H54 (cell line): ENCODE measurements around the gene TSPEAR.
"Not testable (repeated sequence)": the region's sequence is repeated elsewhere in the genome, so short reads cannot be mapped to it uniquely, and the experiment has no call there.

Experiments used
- DNase-seq: peaks from one replicate; pipeline ENCODE4 v3.0.0; 2011; ENCODE audit warnings: low spot score, mixed read lengths; ENCODE audit not compliant: insufficient read length
- FAIRE-seq: peaks from 3 replicates; lab custom pipeline; 2011; peaks lifted over from hg19 to GRCh38; lab: Jason Lieb, UNC
- POLR2A ChIP-seq: IDR thresholded peaks from 2 replicates; pipeline ENCODE4 v1.6.1; 2011; ENCODE audit warnings: low read depth, mild to moderate bottlenecking, low read length

The TSPEAR gene

DNA sequence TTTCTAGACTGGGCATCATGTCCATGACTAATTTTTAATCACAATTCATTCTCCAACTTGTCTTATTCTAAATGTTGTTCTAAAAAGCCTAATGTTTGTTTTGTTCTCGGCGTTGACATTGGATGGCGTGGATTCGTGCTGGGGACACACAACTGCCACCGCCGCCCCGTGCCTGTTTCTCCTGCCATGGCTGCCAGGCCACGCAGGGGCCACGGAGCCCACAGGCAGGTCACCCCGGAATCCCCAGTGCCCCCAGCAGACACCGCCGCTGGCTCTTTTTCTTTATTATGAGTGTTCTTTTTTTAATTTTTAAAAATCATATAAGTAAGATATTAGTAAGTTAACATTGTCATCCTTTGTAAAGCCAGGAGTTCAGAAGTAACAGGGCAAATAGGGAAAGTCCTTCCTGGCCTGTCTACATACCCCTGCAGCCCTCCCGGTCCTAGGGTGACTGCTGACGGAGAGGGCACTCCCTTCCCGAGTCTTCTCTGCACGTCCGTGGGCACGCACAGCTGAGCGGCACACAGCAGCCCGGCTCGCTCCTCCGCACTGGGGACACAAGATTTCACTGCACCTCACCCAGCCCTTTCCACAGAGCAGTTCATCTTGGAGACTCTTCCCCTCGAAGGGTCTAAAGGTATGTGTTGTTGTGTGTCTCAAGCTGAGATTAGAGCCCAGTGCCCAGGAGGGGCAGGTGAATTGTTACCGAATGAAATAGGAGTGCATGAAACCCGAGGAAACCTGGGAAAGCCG is 203.5 kb downstream of the TSPEAR start:
- TF ChIP-seq POLR2A: no peak
- no peak for FAIRE-seq
- no peak for DNase-seq

DNA sequence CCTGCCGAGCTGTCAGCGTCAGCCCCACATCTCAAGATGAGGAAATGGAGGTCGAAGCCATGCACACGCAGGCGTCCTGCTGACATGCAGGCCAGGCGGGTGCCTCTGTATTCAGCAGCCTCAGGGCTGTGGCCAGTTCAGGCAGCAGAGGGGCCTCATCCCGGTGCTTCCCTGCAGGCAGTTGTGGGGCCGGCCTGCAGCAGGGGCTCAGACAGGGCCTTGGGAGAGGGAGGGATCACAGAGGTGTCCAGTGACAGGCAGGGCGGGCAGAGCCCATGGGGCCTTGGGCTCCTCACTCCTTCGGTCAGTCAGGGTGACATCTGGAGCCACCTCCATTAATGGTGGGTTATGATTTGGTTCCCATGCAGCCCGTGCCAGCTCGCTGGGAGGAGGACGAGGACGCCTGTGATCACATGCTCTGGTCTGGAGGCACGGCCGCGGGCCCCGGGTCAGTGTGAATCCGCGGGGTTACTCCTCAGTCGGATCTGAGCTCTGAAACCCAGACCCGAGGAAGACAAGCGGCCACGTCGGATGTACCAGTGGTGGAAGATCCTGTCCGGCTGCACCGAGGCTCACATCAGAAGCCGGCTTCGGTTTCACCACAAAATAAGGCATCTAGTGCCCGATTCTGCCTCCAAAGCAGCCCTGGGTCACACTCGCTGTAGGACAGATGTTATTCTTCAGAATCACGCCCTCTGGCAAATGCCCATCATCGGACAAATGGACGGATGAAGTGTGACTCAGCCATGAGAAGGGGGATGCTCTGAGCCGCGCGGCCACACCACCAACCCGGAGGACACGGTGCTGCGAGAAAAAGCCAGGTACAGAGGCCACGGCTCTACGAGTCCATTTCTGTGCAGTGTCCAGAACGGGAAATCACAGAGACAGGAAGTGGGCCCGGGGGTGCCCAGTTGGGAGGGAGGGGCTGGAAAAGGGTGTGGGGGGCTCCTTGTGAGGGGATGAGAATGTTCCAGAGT is 204.8 kb downstream of the TSPEAR start:
- no peak for DNase-seq
- no peak for TF ChIP-seq POLR2A
- no peak for FAIRE-seq

DNA sequence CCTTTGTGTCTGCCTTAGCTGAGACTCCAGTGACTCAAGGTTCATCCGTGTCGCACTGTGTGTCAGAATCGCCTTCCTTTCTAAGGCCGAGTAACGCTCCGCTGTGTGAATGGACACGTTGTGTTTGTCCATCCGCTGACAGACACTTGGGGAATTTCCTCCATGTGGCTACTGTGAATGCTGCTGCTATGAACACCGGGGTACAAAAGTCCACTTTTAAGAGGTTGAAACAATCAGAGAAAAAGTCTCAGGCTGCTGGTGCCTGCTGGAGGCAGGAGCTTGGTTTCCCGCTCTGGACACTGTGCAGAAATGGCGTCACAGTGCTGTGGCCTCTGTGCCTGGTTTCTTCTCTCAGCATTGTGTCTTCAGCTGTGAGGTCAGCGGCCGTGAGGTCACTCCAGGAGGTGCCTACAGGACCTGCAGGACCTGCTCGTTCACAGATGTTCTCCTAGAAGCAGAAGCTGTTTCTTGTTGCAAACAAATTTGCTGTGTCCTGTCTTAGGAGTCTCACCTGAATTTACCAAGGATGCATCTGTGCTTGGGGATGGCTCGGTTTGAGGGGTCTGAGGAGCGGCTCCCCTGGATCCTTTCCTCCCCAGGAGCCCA is 205.6 kb downstream of the TSPEAR start:
- FAIRE-seq (no peak), DNase-seq (no peak)
- TF ChIP-seq POLR2A: no peak

DNA sequence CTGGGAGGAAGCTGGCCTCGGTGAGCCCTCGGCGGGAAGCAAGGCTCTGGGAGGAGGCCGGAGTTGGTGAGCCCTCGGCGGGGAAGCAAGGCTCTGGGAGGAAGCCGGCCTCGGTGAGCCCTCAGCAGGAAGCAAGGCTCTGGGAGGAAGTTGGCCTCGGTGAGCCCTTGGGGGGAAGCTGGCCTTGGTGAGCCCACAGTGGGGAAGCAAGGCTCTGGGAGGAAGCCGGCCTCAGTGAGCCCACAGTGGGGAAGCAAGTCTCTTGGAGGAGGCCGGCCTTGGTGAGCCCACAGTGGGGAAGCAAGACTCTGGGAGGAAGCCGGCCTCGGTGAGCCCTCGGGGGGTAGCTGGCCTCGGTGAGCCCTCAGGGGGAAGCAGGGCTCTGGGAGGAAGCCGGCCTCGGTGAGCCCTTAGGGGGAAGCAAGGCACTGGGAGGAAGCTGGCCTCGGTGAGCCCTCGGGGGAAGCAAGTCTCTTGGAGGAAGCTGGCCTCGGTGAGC is 207.4 kb downstream of the TSPEAR start:
- FAIRE-seq: no peak
- DNase-seq: no peak
- no peak for TF ChIP-seq POLR2A

DNA sequence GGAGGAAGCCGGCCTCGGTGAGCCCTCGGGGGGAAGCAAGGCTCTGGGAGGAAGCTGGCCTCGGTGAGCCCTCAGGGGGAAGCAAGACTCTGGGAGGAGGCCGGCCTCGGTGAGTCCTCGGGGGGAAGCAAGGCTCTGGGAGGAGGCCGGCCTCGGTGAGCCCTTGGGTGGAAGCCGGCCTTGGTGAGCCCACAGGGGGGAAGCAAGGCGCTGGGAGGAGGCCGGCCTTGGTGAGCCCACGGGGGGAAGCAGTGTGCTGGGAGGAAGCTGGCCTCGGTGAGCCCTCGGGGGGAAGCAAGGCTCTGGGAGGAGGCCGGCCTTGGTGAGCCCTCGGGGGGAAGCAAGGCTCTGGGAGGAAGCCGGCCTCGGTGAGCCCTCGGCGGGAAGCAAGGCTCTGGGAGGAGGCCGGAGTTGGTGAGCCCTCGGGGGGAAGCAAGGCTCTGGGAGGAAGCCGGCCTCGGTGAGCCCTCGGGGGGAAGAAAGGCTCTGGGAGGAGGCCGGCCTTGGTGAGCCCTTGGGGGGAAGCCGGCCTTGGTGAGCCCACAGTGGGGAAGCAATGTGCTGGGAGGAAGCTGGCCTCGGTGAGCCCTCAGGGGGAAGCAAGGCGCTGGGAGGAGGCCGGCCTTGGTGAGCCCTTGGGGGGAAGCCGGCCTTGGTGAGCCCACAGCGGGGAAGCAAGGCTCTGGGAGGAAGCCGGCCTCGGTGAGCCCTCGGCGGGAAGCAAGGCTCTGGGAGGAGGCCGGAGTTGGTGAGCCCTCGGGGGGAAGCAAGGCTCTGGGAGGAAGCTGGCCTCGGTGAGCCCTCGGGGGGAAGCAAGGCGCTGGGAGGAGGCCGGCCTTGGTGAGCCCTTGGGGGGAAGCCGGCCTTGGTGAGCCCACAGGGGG is 208.1 kb downstream of the TSPEAR start:
- DNase-seq, FAIRE-seq: not testable (repeated sequence)

DNA sequence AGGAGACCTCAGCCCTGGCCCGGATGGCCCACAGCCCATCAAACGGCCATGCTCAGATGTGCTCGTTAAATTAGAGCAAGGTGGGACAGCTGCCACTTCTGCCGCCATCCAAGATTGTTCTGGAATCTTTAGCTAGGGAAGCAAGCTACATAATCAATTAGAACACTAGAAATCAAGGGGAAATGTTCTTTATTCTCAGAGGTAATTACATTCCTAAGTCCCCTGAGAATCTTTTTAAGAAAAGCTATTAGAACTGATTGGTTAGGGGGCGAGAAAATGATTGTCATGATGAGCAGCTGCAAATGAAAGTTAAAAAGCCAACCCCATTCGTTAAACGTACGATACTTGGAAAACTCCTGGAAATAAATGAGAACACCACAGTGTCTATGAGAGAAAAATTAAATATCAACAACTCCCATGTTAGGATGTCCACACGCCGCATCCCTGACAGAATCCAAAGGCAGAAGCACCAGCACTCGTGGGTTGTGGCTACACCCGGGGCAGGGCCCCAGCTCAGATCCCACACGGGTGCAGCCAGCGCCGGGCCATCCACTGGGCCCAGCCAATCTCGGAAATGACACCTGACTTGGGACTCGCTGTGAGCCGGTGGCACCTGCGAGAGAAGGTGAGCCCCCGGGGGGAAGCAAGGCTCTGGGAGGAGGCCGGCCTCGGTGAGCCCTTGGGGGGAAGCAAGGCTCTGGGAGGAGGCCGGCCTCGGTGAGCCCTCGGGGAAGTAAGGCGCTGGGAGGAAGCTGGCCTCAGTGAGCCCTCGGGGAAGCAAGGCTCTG is 209.0 kb downstream of the TSPEAR start:
- FAIRE-seq: no peak
- TF ChIP-seq POLR2A: no peak

DNA sequence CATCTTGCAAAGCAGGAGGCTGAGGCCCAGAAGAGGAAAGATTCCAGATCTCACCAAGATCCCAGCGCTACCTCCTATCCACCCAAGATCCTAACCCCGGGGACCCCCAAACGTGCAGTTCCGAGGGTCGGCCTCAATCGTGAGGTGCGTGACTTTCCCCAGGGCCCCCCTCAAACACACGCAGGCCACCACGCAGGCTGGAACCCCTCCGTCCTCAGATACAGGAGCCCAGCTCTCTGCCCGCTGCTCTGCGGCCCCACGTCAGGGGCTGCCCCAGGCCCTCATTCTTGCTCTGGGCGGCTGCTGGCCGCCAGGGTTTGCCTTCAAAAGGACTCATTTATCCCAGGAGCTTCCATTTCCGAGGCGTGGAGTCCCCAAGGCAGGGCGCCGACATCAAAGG is 211.3 kb downstream of the TSPEAR start:
- FAIRE-seq (no peak), DNase-seq (no peak)
- TF ChIP-seq POLR2A: no peak

More for the DNA sequence above, 209.0 kb downstream of the TSPEAR start:
- no peak for DNase-seq

DNA sequence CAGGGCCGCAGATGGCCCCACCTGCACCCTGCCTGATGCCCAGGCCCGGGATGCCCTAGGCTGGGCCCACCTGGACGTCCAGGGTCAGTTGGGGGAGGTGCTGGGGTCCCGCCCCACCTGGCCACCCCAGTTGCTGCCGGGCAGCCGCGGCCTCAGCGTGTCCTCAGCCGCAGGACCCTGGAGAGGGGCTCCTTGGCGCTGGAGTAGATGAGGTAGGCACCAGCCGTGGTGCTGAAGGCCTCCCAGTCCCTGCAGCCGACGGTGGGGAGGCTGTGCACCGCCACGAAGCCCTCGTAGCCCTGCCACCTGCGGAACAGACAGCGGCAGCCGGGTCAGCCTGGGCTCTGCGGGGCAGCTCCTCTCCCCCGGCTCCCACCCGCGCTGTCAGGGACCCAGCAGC is 211.7 kb downstream of the TSPEAR start:
- TF ChIP-seq POLR2A: no peak
- DNase-seq: no peak
- no peak for FAIRE-seq

DNA sequence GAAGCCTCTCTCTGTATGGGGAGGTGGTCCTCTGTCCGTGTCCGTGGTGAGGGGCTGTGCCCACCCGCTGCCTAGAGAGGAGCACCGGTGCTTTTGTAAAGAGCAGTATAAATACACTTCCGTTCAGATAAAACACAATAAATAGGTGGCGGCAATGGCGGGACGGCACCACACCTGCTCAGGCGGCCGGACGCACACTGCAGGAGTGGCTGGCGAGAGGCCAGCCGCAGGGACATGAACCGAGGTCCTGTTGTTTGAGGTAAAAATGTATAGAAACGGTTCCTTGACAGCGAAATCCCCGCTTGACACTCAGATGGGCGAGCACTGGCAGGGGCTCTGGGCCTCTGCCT is 212.2 kb downstream of the TSPEAR start:
- TF ChIP-seq POLR2A: no peak
- DNase-seq: no peak

DNA sequence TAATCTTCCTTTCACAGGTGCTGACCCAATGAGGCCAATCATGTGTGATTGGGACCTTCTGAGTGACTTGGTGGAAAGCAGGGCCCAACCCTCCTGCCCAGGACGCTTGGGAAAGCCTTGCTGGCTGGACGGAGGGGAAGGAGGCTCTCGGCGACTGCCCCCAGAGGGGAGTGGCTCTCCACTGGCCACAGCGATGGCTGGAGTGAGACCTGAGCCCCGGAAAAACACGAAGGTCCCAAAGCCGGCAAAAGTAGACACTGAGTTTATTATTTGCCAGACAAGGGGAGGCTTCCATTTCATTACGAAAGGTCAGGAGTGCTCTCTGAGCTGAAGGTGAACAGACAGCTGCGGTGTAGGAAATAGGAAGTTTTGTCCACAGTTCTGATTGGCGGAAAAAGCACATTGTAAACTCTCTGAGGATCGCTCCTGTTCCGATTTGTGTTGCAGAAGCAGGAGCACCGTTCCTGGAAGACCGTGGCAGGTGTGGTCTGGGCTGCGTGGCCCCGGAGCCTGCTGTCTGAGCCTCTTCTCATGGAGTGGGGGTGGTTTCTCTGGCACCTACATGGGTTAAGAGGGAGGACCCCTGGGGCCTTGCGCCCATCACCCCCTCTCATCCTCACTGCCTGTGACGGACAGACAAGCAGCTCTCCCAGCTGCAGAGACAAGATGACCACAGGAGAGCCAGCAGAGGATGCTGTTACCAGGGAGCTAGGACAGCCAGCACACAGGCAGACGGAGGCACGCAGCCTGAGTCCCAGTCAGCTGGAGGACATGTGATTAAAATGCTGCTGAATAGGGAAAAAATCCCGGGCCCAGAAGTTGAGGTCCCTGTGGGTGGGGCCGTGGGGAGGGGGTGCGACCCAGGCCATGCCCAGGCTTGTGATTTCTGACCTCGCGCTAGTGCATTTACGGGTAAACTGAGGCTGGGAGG is 212.8 kb downstream of the TSPEAR start:
- DNase-seq: no peak
- FAIRE-seq: no peak
- TF ChIP-seq POLR2A: no peak

More for the DNA sequence above, 212.2 kb downstream of the TSPEAR start:
- FAIRE-seq: no peak

DNA sequence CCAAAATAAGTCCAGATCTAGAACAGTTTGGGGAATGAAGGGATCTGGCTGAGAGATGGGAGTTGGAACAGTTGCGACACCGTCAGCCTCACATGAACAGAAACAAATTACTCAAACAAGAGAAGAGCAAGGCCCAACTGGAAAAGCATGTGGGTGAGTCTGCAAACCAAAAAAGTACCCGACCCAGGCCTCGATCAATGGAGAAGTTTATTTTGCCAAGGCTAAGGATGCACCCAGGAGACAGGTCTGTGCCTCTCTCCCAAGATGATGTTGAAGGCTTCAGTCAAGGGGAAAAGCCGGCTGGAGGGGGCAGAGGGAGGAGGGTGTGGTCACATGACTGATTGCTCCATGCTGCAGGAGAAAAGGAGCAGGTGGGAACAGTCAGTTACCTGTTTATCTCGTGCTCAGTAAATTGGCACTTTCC is 213.7 kb downstream of the TSPEAR start:
- no peak for FAIRE-seq

More for the DNA sequence above, 213.7 kb downstream of the TSPEAR start:
- TF ChIP-seq POLR2A: no peak
- DNase-seq: no peak
